ENCODE data around the gene PRKCA. TPM values are rescaled to one million over a fixed set of nuclear protein-coding genes. Genes with fewer than 3 reads are reported as not detected.

Gene PRKCA
- total and polyA plus RNA-seq, 2 of the 13 experiments (the other 11 are each of a cell fraction or from before 2014, with no cell fraction given): 18.5 to 21.5 TPM

DNA sequence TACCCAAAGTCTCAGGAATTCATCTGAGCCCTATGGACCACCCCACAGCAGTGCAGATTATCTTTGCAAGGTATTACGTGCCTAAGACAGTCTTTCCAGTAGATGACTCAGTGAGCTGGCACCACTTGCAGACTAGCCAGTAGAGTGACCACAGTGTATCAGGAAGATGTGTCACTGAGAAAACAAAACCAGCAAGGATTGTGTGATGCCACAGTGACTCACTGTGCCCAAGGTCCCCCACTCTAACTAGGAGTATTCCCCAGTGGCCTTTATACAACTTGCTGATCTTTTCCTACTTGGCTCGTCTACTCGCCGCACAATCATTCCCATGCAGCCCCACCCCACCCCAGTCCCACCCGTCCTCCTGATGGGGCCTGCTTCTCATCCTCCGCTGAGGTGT lies 26.8 kb upstream of the PRKCA start:
- CTCF ChIA-PET (ENCODE audit: low intra/inter-chr PET ratio, low total read pairs): interaction anchor here (0.6 kb wide), 1 partner anchor 75 kb away, joined by 3 read pairs; no protein-coding TSS in a partner anchor
- H3K27ac ChIP-seq (ENCODE audit: extremely low read length, insufficient read depth, low read length): no peak overlapping the region
- no peaks in the 10 kb centered on the region for H3K79me2 ChIP-seq (ENCODE audit: insufficient read depth, low read length)
- DNase-seq (ENCODE audit: low spot score) (peak; percentile 80), FAIRE-seq (no peak), ATAC-seq (peak; percentile 86)
- peak overlapping the region; percentile 66 for H2AFZ ChIP-seq (ENCODE audit: low read length)
- peak overlapping the region in 1 of 3 experiments; percentile 39; a peak in 2 of 6 replicates for H3K4me3 ChIP-seq (replicated peaks in 1 of 3; ENCODE audit: insufficient read depth in 1 of 3, low read depth in 2 of 3, low read length in 3 of 3)
- 27% methylated on average over 6 of the region's 6 CpGs for WGBS (ENCODE audit: low lambda C conversion rate)
- no peaks in the 10 kb centered on the region for H3K27me3 ChIP-seq (ENCODE audit: control insufficient read depth in 1 of 2, insufficient read depth in 2 of 2, low read length in 2 of 2)
- H3K36me3 ChIP-seq (replicated peaks in 1 of 2; ENCODE audit: control insufficient read depth in 1 of 2, insufficient read depth in 2 of 2, low read length in 2 of 2): no peaks in the 10 kb centered on the region
- in situ Hi-C loops (cut with HindIII; ENCODE audit: extremely low pct_ligation_motif_present, low pct_unique_long_range_greater_than_20kb) (no loop called here), intact Hi-C loops (cut with micrococcal nuclease; ENCODE audit: unreplicated experiment) (no loop called here)
- peaks cover 30% of the 10 kb centered on the region for H3K4me1 ChIP-seq (ENCODE audit: insufficient read depth, low read length)
- no peaks in the 10 kb centered on the region for H3K9me3 ChIP-seq (ENCODE audit: low read length)
- H3K4me2 ChIP-seq (ENCODE audit: low read depth, low read length): peak overlapping the region; percentile 33
- no peak overlapping the region for H3K9ac ChIP-seq (ENCODE audit: insufficient read depth, low read depth, low read length)
- no peaks in the 10 kb centered on the region for H4K20me1 ChIP-seq (ENCODE audit: insufficient read depth, low read length)
- POLR2A ChIA-PET: interaction anchor here (0.6 to 1.0 kb wide), 2 partner anchors 15 to 54 kb away, joined by 3 to 4 read pairs; no protein-coding TSS in a partner anchor
- no TSS peak for BruUV-seq (replicated peaks)
- TF ChIP-seq, protein P1, sequence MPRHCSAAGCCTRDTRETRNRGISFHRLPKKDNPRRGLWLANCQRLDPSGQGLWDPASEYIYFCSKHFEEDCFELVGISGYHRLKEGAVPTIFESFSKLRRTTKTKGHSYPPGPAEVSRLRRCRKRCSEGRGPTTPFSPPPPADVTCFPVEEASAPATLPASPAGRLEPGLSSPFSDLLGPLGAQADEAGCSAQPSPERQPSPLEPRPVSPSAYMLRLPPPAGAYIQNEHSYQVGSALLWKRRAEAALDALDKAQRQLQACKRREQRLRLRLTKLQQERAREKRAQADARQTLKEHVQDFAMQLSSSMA (CRISPR knock-in tag; IDR thresholded peaks at IDR 0.05): no peak
- peak; percentile 14; the same call in 1 of the 2 replicates for TF ChIP-seq SMC3 (IDR thresholded peaks at IDR 0.05; ENCODE audit: low read length)
- TF ChIP-seq, protein P2, sequence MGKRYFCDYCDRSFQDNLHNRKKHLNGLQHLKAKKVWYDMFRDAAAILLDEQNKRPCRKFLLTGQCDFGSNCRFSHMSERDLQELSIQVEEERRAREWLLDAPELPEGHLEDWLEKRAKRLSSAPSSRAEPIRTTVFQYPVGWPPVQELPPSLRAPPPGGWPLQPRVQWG (CRISPR knock-in tag; IDR thresholded peaks at IDR 0.05; ENCODE audit: borderline replicate concordance, low read depth): no peak
- TF ChIP-seq MAFK (conservative IDR thresholded peaks at IDR 0.05 in 1 of 2, IDR thresholded peaks at IDR 0.05 in 1 of 2; ENCODE audit: low read length in 2 of 2): 0 out of 4 replicates have a peak, but pooled peaks of 1 of the 2 experiments have one; percentile 11
- TF ChIP-seq CREB1 (IDR thresholded peaks at IDR 0.05): peak; percentile 35; the same call in 1 of the 2 replicates
- no peak for TF ChIP-seq CREB1 (CRISPR knock-in tag; IDR thresholded peaks at IDR 0.05)
- no peak for TF ChIP-seq HNRNPH1 (optimal IDR thresholded peaks at IDR 0.05; ENCODE audit: low read depth, low read length)
- peak; percentile 45 for TF ChIP-seq STAG1 (CRISPR knock-in tag; IDR thresholded peaks at IDR 0.05)
- no peak for TF ChIP-seq ZNF768 (CRISPR knock-in tag; IDR thresholded peaks at IDR 0.05)
- TF ChIP-seq PAXIP1 (CRISPR knock-in tag; conservative IDR thresholded peaks at IDR 0.05): no peak
- peak; percentile 32; the same call in 1 of the 2 replicates for TF ChIP-seq SAP130 (CRISPR knock-in tag; IDR thresholded peaks at IDR 0.05; ENCODE audit: low read depth)
- TF ChIP-seq FOSL2 (CRISPR knock-in tag; IDR thresholded peaks at IDR 0.05): peak; percentile 92
- TF ChIP-seq HDAC6 (IDR thresholded peaks at IDR 0.05; ENCODE audit: low read depth, low read length): no peak
- no peak for TF ChIP-seq ZNF260 (CRISPR knock-in tag; IDR thresholded peaks at IDR 0.05; ENCODE audit: borderline replicate concordance, low read depth)
- TF ChIP-seq EP300 (IDR thresholded peaks at IDR 0.05; ENCODE audit: low read depth in 2 of 2, low read length in 2 of 2): peak in 1 of 2 experiments; percentile 51; a peak in 1 of 4 replicates
- no peak for TF ChIP-seq EP300 (CRISPR knock-in tag; IDR thresholded peaks at IDR 0.05; ENCODE audit: borderline replicate concordance)
- TF ChIP-seq ETV5 (CRISPR knock-in tag; IDR thresholded peaks at IDR 0.05; ENCODE audit: borderline replicate concordance): peak; percentile 41; the same call in 1 of the 2 replicates
- no peak for TF ChIP-seq ZFP37 (CRISPR knock-in tag; IDR thresholded peaks at IDR 0.05; ENCODE audit: borderline replicate concordance)
- peak; percentile 17; the same call in 1 of the 2 replicates for TF ChIP-seq CEBPB (IDR thresholded peaks at IDR 0.05; ENCODE audit: borderline replicate concordance, low read depth, low read length)
- TF ChIP-seq PAWR (CRISPR knock-in tag; IDR thresholded peaks at IDR 0.05; ENCODE audit: borderline replicate concordance): no peak
- TF ChIP-seq HNRNPK (IDR thresholded peaks at IDR 0.05; ENCODE audit: low read depth, low read length, poor library complexity, severe bottlenecking): no peak
- no peak for TF ChIP-seq ZNF496 (CRISPR knock-in tag; IDR thresholded peaks at IDR 0.05; ENCODE audit: insufficient replicate concordance)

All from HepG2 (cell line).